H1 (cell line): ENCODE data around the gene TAPT1. TPM values are rescaled to one million over a fixed set of nuclear protein-coding genes. Genes with fewer than 3 reads are reported as not detected.

Experiments
- ASH2L ChIP-seq: fragments of 200-600, 300-600 bp; sonication (generic); IDR thresholded peaks from one replicate; pipeline ENCODE4 v1.7.1; 2017; ENCODE audit warnings: low read length
- CHD2 ChIP-seq: IDR thresholded peaks from 2 replicates; pipeline ENCODE4 v1.6.1; 2012; ENCODE audit warnings: low read length, improper control_type of control experiment
- EZH2 ChIP-seq: fragments of 200-600 bp; sonication (generic); IDR thresholded peaks from 2 replicates; pipeline ENCODE4 v1.7.1; 2012; ENCODE audit warnings: low read depth, mild to moderate bottlenecking, moderate library complexity, low read length, inconsistent platforms; ENCODE audit not compliant: severe bottlenecking
- JUND ChIP-seq: IDR thresholded peaks from 2 replicates; pipeline ENCODE4 v1.6.1; 2011; ENCODE audit warnings: mild to moderate bottlenecking, improper control_type of control experiment, low read length
- MAFK ChIP-seq: IDR thresholded peaks from 2 replicates; pipeline ENCODE4 v1.6.1; 2012; ENCODE audit warnings: low read depth, mild to moderate bottlenecking, improper control_type of control experiment, low read length
- POU5F1 ChIP-seq: IDR thresholded peaks from 2 replicates; pipeline ENCODE4 v1.6.1; 2011; ENCODE audit warnings: low read depth, mild to moderate bottlenecking, low read length, moderate library complexity
- RAD21 ChIP-seq, 2 experiments: IDR thresholded peaks in 1 of 2; conservative IDR thresholded peaks in 1 of 2; 2 replicates each; pipeline ENCODE4 v1.6.1; 2011; ENCODE audit warnings: low read depth in 2 of 2, low read length in 2 of 2, improper control_type of control experiment in 1 of 2, inconsistent platforms in 1 of 2, mild to moderate bottlenecking in 1 of 2, moderate library complexity in 1 of 2
- SIN3A ChIP-seq, 2 experiments: IDR thresholded peaks in 1 of 2; conservative IDR thresholded peaks in 1 of 2; 2 replicates each; pipeline ENCODE4 v1.6.1; 2011 to 2012; ENCODE audit warnings: low read length in 2 of 2, improper control_type of control experiment in 1 of 2, low read depth in 1 of 2, mild to moderate bottlenecking in 1 of 2
- SP1 ChIP-seq: IDR thresholded peaks from 2 replicates; pipeline ENCODE4 v1.6.1; 2011; ENCODE audit warnings: low read depth, low read length
- SP2 ChIP-seq: IDR thresholded peaks from 2 replicates; pipeline ENCODE4 v1.6.1; 2012; ENCODE audit warnings: mild to moderate bottlenecking, low read length, inconsistent platforms
- SRF ChIP-seq: IDR thresholded peaks from 2 replicates; pipeline ENCODE4 v1.6.1; 2011; ENCODE audit warnings: mild to moderate bottlenecking, low read depth, low read length, moderate library complexity
- TAF1 ChIP-seq: IDR thresholded peaks from 2 replicates; pipeline ENCODE4 v1.6.1; 2011; ENCODE audit warnings: mild to moderate bottlenecking, low read depth, low read length
- TAF7 ChIP-seq: optimal IDR thresholded peaks from 2 replicates; pipeline ENCODE3; 2011; ENCODE audit warnings: low read depth, mild to moderate bottlenecking, inconsistent platforms, low read length, moderate library complexity, borderline replicate concordance
- TBP ChIP-seq: IDR thresholded peaks from 2 replicates; pipeline ENCODE4 v1.6.1; 2011; ENCODE audit warnings: low read depth, low read length, improper control_type of control experiment
- polyA plus RNA-seq, 7 experiments: library from polyadenylated mRNA; depleted of rRNA in 3 of 7; stranded (reverse) in 5 of 7; unstranded in 2 of 7; fragments of >200 nt in 5 of 7; fragments of 200-250 nt in 2 of 7; gene quantifications; 1 replicate in 5 of 7; 2 replicates in 1 of 7; 4 replicates in 1 of 7; pipeline versions ENCODE4 v1.2.1 to v1.2.3, GENCODE V29; 2011 to 2013; ENCODE audit warnings: missing spikeins in 2 of 7, mixed read lengths in 2 of 7
- total RNA-seq: library from RNA; stranded (reverse); fragmentation: NEBNext Ultra II Directional; extraction: Animal tissue kit (Norgen Biotek cat#: 25700); gene quantifications from 2 replicates; pipeline ENCODE4 v1.2.1, GENCODE V29; 2021
- TF ChIP-seq, protein P1 (sequence below): IDR thresholded peaks from 2 replicates; pipeline ENCODE4 v1.6.1; 2011; ENCODE audit warnings: low read length, improper control_type of control experiment

Gene TAPT1
- total and polyA plus RNA-seq, 2 of the 8 experiments (the other 6 are each of a cell fraction or from before 2014, with no cell fraction given), result 4.2 to 15.3 TPM

DNA sequence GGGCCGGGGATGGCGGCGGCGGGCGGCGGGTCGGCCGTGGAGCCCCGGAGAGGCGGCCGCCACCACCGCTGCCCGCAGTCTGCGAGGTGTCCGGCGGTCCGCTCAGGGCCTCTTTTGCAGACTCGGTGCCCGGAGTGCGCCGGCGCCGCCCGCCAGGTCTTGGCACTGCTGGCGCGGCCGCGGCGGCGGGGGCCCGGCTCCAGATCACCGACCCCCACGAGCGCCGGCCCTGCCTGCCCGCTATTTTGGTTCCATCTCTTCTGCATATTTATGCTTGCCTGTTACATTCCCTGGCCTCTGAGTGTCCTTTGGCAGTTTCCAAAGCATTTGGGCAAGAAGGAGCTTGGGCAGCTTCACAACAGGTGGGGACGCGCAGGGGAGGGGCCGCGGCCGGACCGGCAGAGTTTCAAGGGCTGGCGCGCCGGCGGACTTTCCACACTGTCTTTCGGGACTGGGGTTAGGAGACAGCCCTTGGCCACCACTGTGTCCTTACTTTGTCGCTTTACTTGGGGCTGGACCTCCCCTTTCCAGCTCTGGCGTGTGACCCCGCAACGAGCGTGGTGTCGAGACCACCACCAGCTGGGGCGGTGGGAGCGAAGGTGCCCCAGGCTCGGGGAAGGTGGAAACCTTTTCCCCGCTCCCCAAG, 668 bp upstream of the TAPT1 start (continued):
- no peak for TF ChIP-seq JUND
- no peak for TF ChIP-seq MAFK
- TF ChIP-seq POU5F1, result no peak
- TF ChIP-seq SP2, result no peak
- peak; percentile 59 for TF ChIP-seq TAF1
- TF ChIP-seq, protein P1, sequence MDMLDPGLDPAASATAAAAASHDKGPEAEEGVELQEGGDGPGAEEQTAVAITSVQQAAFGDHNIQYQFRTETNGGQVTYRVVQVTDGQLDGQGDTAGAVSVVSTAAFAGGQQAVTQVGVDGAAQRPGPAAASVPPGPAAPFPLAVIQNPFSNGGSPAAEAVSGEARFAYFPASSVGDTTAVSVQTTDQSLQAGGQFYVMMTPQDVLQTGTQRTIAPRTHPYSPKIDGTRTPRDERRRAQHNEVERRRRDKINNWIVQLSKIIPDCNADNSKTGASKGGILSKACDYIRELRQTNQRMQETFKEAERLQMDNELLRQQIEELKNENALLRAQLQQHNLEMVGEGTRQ, result no peak
- TF ChIP-seq RAD21 (IDR thresholded peaks at IDR 0.05 in 1 of 2, conservative IDR thresholded peaks at IDR 0.05 in 1 of 2; ENCODE audit: low read depth in 2 of 2, low read length in 2 of 2), result no peak
- no peak for TF ChIP-seq SRF
- no peak for TF ChIP-seq CHD2
- no peak for TF ChIP-seq SP1
- peak; percentile 15 for TF ChIP-seq TAF7
- no peak for TF ChIP-seq EZH2
- TF ChIP-seq ASH2L, result peak; percentile 26
- peak in 1 of 2 experiments; percentile 55; a peak in 1 of 4 replicates for TF ChIP-seq SIN3A (conservative IDR thresholded peaks at IDR 0.05 in 1 of 2, IDR thresholded peaks at IDR 0.05 in 1 of 2; ENCODE audit: low read depth in 1 of 2, low read length in 2 of 2)
- 0 out of 2 replicates have a peak, but pooled peaks have one; percentile 17 for TF ChIP-seq TBP
- TF ChIP-seq, all 59 proteins: peak for 7
